GM19023 (cell line): ENCODE data around the gene FPR1.
"Not testable (repeated sequence)": the region's sequence is repeated elsewhere in the genome, so short reads cannot be mapped to it uniquely, and the experiment has no call there.

ENCODE experiments used
- ATAC-seq: cut with Tn5 transposase; IDR thresholded peaks from one replicate; pipeline ENCODE4 v1.9.1; 2021; ENCODE audit warnings: mild to moderate bottlenecking, moderate library complexity; ENCODE audit not compliant: unreplicated experiment

FPR1 gene

GRCh38 chr19:51738523-51738922 lies 13.2 kb downstream of the FPR1 start:
- not testable (repeated sequence) for ATAC-seq

DNA sequence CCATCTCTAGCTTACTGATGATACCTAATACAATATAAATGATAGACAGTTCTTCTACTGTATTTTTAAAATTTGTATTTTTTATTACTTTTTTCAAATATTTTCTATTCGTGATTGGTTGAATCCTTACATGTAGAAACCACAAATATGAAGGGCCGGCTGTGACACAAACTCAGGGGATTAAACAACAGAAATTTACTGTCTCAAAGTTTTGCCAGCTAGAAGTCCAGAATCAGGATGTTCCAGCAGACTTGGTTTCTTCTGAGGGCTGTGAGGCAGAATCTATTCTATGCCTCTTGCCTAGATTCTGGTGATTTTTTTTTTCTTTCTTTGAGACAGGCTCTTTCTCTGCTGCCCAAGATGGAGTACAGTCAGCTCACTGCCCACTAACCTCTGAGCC lies 13.8 kb downstream of the FPR1 start:
- ATAC-seq: no peak

DNA sequence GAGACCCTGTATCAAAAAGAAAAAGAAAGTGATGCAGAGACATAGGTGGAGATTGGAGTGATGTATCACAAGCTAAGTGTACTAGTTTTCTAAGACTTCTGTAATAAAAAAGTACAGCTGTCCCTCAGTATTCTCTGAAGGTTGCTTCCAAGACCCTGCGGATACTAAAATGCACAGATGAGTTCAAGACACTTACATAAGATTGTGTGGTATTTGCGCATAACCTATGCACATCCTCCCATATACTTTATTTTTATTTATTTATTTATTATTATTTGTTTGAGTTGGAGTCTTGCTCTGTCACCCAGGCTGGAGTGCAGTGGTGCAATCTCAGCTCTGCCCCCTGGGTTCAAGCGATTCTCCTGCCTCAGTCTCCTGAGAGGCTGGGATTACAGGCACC lies 14.3 kb downstream of the FPR1 start:
- ATAC-seq: no peak

DNA sequence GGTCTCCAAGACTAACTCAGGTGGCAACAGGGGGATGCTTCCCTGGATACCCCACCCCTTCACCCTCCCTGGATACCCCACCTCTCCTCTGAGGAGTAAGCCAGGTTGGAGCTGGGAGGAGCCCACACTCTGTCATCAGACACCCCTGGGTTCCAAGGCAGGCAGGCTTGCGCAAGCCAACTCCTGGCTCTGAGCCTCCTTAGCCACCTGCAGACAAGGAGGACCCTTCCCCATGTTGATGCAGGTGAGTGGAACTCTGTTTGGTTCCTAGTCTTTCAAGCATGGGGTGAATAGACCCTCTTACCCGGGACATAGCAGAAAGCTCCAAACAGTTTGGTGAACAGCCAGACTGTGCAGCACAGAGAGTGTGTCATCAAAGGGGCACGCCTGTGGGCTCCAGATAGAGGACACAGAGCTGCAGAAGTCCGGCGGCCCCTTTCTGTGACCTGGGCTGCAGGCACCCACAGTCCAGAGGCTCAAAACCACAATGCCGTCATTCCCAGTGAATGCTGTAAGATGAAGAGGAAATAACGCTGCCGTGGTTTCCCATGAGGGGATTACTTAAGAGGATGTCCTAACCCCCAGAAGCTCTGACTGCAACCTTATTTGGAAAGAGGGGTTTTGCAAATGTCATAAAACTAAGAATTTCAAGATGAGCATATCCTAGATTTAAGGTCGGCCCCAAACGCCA lies 15.8 kb downstream of the FPR1 start:
- no peak for ATAC-seq

- ATAC-seq: no peak
These were observed 17.7 kb downstream of the FPR1 start for GRCh38 chr19:51733742-51734522.

DNA sequence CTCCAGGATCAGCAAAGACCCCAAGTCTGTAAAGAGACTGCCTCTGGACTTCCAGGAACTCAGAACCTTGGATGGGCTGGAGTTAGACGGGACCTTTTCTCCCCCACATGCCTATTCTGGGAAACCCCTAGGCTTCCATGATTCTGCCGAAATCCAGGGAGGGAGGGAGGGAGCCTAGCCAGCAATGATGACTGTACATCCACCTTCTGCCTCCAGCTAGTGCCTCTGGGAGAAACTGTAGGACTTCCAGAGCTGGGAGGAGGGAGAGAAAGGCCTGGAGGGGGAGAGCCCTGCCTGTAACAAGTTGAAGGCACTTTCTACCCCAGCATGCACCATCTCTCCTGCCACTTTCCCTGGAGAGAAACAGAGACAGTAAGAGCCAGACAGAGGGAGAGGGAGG lies 21.9 kb downstream of the FPR1 start:
- ATAC-seq: no peak

DNA sequence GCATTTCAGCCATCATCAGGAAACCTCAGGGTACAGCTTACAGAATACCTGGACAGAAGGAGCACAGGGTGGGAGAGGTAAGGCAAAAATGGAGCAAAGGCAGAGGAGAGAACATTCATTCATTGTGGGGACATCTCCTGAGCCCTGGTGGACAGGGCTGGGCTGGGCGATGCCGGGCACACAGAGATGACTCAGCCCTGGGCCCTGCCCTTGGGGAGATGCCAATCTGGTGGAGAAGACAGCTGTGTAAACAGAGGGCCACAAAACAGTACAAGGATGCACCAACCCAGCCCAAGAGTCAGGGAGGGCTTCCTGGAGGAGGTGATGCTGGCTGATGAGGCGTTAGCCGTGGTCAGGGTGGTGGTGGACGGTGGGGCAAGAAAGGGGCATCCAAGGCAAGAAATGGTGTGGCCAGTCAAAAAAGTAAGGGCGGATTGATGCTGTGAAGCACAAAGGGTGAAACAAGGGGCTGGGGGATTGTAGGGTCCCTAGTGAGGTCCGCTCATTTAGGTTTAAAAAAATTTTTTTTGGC lies 24.3 kb downstream of the FPR1 start:
- no peak for ATAC-seq

DNA sequence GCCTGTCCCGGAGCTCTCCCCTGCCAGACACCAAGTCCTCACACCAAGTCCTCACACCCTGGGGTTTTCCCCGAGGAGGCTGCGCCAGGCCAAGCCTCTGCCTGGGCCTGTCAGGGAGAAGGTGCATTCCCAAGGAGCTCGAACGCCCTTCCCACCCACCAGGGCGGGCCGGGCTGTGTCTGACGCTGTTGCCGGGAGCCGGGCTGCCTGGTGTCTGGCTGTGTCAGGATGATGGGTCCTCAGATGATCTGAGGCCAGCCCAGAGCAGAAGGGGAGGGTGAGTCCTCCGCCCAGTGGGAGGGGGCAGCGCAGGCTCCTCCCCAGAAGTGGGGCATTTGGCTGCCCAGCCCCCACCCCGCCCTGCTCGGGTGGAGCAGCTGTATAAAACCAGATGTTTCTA lies 25.6 kb downstream of the FPR1 start:
- ATAC-seq: no peak

DNA sequence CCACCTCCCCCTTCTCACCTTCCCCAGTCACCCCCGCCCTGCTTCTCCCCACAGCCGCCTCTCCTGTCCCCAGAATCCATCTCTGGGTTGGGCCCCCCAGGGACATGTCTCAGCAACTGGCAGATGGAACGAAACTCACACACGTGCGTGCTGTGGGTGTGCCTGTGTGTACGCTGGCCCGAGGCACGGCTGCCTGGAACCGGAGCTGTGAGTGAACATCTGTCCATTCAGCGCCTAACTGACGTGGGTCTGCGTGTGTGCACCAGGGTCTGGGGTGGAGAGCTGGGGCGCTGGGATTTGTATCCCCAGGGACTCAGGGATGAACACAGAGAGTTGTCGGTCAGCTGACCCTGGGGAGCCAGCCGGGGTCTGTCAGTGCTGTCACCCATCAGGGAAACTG lies 27.1 kb downstream of the FPR1 start:
- ATAC-seq: no peak

GRCh38 chr19:51722492-51722891 lies 29.2 kb downstream of the FPR1 start:
- ATAC-seq: no peak

DNA sequence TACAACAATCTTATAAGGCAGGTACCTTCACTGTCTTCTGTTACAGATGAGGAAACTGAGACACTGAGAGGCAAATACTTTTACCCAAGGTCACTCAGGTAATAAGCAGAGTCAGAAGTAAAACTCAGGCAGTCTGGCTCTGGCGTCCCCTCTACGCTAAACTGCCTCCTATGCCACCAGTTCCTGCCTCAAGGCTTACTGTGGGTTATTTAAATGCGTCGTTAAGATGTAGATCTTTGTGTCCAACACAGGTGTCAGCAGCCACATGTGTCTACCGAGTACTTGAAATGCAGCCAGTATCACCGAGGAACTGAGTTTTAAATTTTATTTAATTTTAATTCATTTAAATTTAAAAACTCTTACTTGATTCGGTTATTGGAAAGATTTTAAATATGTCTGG lies 29.8 kb downstream of the FPR1 start:
- ATAC-seq: no peak

DNA sequence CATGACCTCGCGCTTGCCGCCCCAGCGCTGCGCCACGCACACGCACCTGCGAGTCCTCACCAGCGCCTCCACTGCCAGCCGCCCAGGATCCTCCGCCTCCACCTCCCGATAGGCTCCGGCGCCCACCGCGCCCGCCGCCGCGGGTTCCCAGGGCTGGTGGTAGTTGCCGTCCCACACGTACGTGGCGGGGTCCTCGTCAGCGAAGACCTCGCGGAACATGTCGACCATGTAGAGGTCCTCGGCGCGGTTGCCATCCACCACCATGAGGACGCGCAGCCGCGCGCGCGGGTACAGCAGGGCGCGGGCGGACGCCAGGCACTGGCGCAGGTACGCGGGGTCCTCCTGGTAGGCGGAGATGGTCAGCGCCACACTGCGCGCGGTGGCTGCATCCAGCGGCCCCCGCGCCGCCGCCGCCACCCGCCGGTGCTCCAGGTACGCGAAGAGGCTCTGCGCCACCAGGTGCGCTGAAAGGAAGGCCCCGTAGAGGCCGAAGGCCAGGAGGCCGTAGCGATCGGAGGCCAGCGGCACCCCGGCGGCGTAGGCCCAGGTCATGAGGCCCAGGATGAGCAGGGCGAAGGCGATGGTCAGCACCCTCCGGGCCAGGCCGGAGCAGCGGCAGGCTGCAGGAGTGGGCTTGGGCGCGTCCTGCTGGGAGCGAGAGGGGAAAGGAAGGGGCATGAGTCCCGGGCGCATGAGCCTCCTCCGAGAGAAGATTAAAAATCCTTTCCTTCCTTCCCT lies 32.3 kb downstream of the FPR1 start:
- ATAC-seq: no peak

DNA sequence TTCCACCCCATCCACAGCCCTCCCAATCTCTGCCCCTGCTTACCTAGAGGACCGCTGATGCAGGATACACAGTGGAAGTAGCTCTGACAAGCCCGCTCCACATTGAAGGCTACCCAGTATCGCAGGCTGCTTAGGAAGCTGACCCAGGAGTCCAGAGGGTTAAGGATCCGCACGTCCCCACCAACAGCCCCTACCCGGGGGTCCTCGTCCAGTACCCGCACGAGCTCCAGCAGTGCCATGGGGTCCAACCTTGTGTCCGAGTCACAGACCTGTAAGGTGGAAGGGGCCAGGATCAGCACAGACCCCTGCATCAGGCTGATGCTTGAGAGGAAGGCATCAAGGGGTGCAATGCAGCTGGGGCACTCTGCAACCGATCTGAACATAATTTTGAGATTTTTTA lies 34.8 kb downstream of the FPR1 start:
- no peak for ATAC-seq

DNA sequence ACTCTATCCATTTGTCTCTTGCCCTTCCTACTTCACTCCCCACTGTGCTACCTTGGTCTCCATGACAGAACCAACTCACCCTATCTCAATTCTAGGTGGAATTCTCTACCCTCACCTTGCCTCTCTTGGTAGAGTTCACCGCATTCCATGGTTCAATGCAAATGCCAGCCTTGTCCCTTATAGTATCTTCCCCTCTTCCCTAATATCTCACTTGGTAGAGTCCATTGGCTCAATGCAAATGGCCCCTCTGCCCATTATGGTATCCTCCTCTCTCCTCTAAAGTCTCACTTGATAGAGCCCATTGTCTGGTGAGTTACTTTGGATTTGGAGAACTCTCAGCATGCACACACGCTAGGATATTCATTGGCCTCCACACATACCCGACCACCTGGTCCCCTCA lies 35.8 kb downstream of the FPR1 start:
- no peak for ATAC-seq

DNA sequence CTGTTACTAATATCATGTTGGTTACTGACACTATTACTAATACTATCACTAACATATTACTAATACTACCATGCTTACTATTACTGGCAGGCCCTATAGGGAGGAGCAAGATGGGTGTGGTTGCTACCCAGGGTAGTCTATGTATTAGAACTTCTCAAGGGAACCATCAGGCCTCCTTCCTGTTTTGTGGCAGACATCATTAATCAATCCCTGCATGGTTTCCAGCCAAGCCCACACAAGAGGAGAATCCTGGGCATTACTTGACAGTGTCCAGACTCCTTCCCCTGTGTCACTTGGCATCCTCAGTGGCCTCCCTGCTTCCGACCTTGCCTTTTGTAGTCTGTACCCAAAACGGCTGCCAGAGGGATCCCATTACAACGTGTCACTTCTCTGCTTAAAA lies 36.8 kb downstream of the FPR1 start:
- ATAC-seq: no peak

GRCh38 chr19:51713319-51714285 lies 38.1 kb downstream of the FPR1 start:
- ATAC-seq: no peak

DNA sequence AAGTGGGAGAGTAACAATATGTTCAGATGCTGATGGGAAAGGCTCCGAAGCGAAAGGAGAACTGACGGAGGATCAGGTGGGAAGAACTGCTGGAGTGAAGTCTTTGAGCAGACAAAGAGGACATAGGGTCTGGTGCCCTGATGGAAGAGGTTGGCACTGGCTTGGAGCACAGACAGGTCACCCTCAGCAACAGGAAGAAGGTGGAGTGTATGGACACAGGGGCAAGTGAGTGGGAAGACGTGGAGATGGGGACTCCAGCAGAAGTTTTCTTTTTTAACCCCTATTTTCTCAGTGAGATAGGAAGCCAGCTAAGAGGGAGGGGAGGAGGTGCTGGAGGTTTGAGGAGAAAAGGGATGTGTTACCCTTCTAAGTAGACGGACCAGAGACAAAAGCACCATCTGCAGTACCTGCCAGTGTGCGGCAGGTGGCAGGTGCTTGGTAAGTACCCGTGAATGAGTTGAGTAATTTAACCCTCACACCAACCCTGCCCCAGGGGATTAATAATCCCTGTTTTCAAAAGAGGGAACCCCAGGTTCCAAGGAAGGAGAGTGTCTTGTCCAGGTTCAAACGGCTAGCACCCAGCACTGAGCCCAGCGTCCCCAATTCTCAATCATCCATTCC lies 39.1 kb downstream of the FPR1 start:
- ATAC-seq: no peak

- no peak for ATAC-seq
These were observed 40.0 kb downstream of the FPR1 start for GRCh38 chr19:51711702-51712101.

DNA sequence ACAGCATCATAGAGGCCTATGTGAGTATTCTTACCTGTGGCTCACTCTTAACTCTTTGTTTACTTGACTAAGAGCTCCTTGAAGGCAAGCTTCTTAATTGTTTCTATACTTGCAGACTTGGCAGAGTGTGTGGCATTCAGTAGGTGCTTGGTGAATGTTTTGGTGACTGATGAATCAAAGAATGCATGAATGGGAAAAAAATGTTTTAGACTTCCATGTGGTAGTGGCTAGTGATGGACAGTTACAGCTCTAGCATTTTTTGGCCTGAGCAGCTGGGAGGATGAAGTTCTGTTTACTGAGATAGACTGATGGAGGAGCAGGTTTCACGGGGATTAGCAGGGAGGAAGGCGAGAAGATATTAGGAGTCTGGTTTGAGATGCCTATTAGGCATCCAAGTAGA lies 41.5 kb downstream of the FPR1 start:
- no peak for ATAC-seq

- ATAC-seq: no peak
These were observed 42.1 kb downstream of the FPR1 start for GRCh38 chr19:51709575-51709974.
